Measurements from ENCODE around the gene KLF17.

DNA sequence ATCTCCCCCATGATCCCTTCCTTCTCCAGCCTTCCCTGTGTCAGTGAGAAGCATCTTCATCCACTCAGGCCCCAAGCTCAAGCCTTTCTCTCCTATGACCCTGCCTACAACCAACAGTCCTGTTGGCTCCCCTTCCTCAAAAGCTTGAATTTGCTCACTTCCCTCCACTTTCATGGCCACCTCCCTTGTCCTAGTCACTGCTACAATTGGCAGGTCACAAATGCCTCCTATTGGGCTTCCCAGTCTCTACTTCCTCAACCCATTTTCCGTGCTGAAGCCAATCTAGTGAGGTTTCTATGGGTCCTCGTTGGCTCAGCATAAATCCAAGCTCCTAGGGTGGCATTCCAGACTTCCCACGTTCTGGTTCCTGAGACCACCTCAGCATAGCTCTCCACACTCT lies 47.2 kb upstream of the KLF17 start:
- TF ChIP-seq, protein P1, sequence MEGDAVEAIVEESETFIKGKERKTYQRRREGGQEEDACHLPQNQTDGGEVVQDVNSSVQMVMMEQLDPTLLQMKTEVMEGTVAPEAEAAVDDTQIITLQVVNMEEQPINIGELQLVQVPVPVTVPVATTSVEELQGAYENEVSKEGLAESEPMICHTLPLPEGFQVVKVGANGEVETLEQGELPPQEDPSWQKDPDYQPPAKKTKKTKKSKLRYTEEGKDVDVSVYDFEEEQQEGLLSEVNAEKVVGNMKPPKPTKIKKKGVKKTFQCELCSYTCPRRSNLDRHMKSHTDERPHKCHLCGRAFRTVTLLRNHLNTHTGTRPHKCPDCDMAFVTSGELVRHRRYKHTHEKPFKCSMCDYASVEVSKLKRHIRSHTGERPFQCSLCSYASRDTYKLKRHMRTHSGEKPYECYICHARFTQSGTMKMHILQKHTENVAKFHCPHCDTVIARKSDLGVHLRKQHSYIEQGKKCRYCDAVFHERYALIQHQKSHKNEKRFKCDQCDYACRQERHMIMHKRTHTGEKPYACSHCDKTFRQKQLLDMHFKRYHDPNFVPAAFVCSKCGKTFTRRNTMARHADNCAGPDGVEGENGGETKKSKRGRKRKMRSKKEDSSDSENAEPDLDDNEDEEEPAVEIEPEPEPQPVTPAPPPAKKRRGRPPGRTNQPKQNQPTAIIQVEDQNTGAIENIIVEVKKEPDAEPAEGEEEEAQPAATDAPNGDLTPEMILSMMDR (IDR thresholded peaks at IDR 0.05) = no peak
- no peak for TF ChIP-seq POLR2AphosphoS5 (IDR thresholded peaks at IDR 0.05)
